ENCODE data around the gene HOXA13. TPM values are rescaled to one million over a fixed set of nuclear protein-coding genes. Genes with fewer than 3 reads are reported as not detected.

HOXA13 gene
- polyA plus RNA-seq, 1 donor from 2014 or later: not detected

GRCh38 chr7:27245124-27245797 is 45.4 kb upstream of the HOXA13 start:
- H3K9ac ChIP-seq (ENCODE audit: low read length): no peak overlapping the region
- peak overlapping the region; percentile 57 for H3K4me3 ChIP-seq (ENCODE audit: low read length)
- no peak for TF ChIP-seq EP300 (conservative IDR thresholded peaks at IDR 0.05; ENCODE audit: poor library complexity, severe bottlenecking)
- no peak for TF ChIP-seq RAD21 (conservative IDR thresholded peaks at IDR 0.05)
- no peak for TF ChIP-seq REST (IDR thresholded peaks at IDR 0.05; ENCODE audit: borderline replicate concordance)
- TF ChIP-seq TAF1 (IDR thresholded peaks at IDR 0.05; ENCODE audit: low read depth): no peak
- TF ChIP-seq CTCF (IDR thresholded peaks at IDR 0.05; ENCODE audit: poor library complexity, severe bottlenecking): no peak
- TF ChIP-seq MXI1 (conservative IDR thresholded peaks at IDR 0.05; ENCODE audit: poor library complexity, severe bottlenecking): no peak
- no peak for TF ChIP-seq EZH2 (IDR thresholded peaks at IDR 0.05; ENCODE audit: borderline replicate concordance, insufficient read depth, low read length, poor library complexity, severe bottlenecking)
- TF ChIP-seq SMC3 (conservative IDR thresholded peaks at IDR 0.05; ENCODE audit: poor library complexity): no peak
- TF ChIP-seq POLR2AphosphoS5 (IDR thresholded peaks at IDR 0.05): no peak
- H3K27ac ChIP-seq (ENCODE audit: low read length): no peak overlapping the region
- no peaks in the 10 kb centered on the region for H3K36me3 ChIP-seq (ENCODE audit: insufficient read depth, low read length)
- peaks cover 4% of the 10 kb centered on the region for H3K9me3 ChIP-seq (ENCODE audit: low read length)
- H2AFZ ChIP-seq (ENCODE audit: low read depth, low read length): no peak overlapping the region
- H3K79me2 ChIP-seq (replicated peaks; ENCODE audit: insufficient read depth, low read length): no peaks in the 10 kb centered on the region
- H3K27me3 ChIP-seq (ENCODE audit: insufficient read depth, low read depth, low read length): peaks cover 100% of the 10 kb centered on the region
- no peaks in the 10 kb centered on the region for H4K20me1 ChIP-seq (ENCODE audit: insufficient read depth)
- no peaks in the 10 kb centered on the region for H3F3A ChIP-seq (ENCODE audit: insufficient read depth, low read length, poor library complexity, severe bottlenecking)
- no peaks in the 10 kb centered on the region for H3K9me2 ChIP-seq (ENCODE audit: insufficient read depth, low read length)
- no peak overlapping the region for H3K4me2 ChIP-seq (ENCODE audit: low read length)

DNA sequence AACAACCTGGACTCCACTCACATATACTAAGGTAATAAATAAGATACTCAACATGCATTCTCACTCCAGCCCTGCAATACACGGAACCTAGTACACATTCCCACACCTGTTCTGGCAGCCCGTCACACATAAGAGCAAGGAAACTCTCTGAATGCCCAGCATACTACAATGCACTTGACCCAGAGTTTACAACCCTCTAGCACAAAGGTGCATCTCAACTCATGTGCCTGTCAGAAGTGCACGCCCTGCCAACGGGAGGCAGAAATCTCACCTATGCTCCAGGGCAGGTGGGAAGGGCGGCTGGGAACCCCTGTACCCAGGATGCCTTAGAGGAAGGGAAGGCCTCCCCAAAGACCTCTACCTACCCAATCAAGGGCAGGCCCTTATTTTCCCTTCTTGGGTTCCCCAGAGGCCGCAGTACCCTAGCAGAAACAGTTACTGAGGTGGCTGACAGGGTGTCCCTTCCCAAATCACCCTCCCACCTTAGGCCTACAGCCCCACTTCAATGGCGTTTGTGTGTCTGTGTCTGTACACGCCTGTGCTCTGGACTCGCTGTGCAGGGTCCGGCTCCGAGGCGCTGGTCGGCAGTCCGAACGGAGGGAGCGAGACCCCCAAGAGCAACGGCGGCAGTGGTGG is 44.7 kb upstream of the HOXA13 start:
- Histone ChIP-seq H3F3A (ENCODE audit: insufficient read depth, low read length, poor library complexity, severe bottlenecking) (no peaks in the 10 kb centered on the region), H3K4me2 (ENCODE audit: low read length) (no peak overlapping the region), H3K36me3 (ENCODE audit: insufficient read depth, low read length) (no peaks in the 10 kb centered on the region), H3K4me3 (ENCODE audit: low read length) (peak overlapping the region; percentile 57), H3K27ac (ENCODE audit: low read length) (no peak overlapping the region), H3K9ac (ENCODE audit: low read length) (no peak overlapping the region), H3K79me2 (replicated peaks; ENCODE audit: insufficient read depth, low read length) (no peaks in the 10 kb centered on the region), H4K20me1 (ENCODE audit: insufficient read depth) (no peaks in the 10 kb centered on the region), H2AFZ (ENCODE audit: low read depth, low read length) (no peak overlapping the region), H3K9me2 (ENCODE audit: insufficient read depth, low read length) (no peaks in the 10 kb centered on the region), H3K27me3 (ENCODE audit: insufficient read depth, low read depth, low read length) (peaks cover 100% of the 10 kb centered on the region), H3K9me3 (ENCODE audit: low read length) (peaks cover 4% of the 10 kb centered on the region)
- TF ChIP-seq POLR2AphosphoS5 (IDR thresholded peaks at IDR 0.05) (no peak), EZH2 (IDR thresholded peaks at IDR 0.05; ENCODE audit: borderline replicate concordance, insufficient read depth, low read length, poor library complexity, severe bottlenecking) (no peak), SMC3 (conservative IDR thresholded peaks at IDR 0.05; ENCODE audit: poor library complexity) (no peak), MXI1 (conservative IDR thresholded peaks at IDR 0.05; ENCODE audit: poor library complexity, severe bottlenecking) (no peak), RAD21 (conservative IDR thresholded peaks at IDR 0.05) (no peak), REST (IDR thresholded peaks at IDR 0.05; ENCODE audit: borderline replicate concordance) (no peak), EP300 (conservative IDR thresholded peaks at IDR 0.05; ENCODE audit: poor library complexity, severe bottlenecking) (no peak), CTCF (IDR thresholded peaks at IDR 0.05; ENCODE audit: poor library complexity, severe bottlenecking) (no peak), TAF1 (IDR thresholded peaks at IDR 0.05; ENCODE audit: low read depth) (no peak)

All from neural cell (in vitro differentiated cells).